Measurements from ENCODE around the gene ADIPOR2. TPM values are rescaled to one million over a fixed set of nuclear protein-coding genes. Genes with fewer than 3 reads are reported as not detected.

Gene ADIPOR2
- total and polyA plus RNA-seq, 4 donors, result 26.6 to 68.3 (median 41.7) TPM

- WGBS, result 86% methylated on average over 15 of the region's 15 CpGs
Observed at GRCh38 chr12:1826401-1826800, 135.5 kb downstream of the ADIPOR2 start.

More at GRCh38 chr12:1826401-1826800, 135.5 kb downstream of the ADIPOR2 start:
- Histone ChIP-seq H3K36me3 (ENCODE audit: control insufficient read depth in 4 of 4, insufficient read depth in 3 of 4, low read depth in 1 of 4, low read length in 3 of 4) (no peaks in the 10 kb centered on the region), H3K4me3 (ENCODE audit: low read depth in 1 of 3, low read length in 3 of 3) (no peak overlapping the region), H3K27me3 (ENCODE audit: control insufficient read depth in 4 of 4, insufficient read depth in 4 of 4, low read length in 3 of 4) (peaks cover 0 to 6% (median 1%) of the 10 kb centered on the region in 4 donors), H3K9me3 (ENCODE audit: control insufficient read depth in 4 of 4, low read length in 3 of 4) (no peaks in the 10 kb centered on the region), H3K4me1 (ENCODE audit: control insufficient read depth in 4 of 4, insufficient read depth in 4 of 4, low read length in 3 of 4) (no peaks in the 10 kb centered on the region), H3K9ac (ENCODE audit: low read depth in 1 of 2, low read length in 2 of 2) (no peak overlapping the region), H3K27ac (ENCODE audit: low read depth in 1 of 2, low read length in 2 of 2) (no peak overlapping the region)
- TF ChIP-seq, protein P1, sequence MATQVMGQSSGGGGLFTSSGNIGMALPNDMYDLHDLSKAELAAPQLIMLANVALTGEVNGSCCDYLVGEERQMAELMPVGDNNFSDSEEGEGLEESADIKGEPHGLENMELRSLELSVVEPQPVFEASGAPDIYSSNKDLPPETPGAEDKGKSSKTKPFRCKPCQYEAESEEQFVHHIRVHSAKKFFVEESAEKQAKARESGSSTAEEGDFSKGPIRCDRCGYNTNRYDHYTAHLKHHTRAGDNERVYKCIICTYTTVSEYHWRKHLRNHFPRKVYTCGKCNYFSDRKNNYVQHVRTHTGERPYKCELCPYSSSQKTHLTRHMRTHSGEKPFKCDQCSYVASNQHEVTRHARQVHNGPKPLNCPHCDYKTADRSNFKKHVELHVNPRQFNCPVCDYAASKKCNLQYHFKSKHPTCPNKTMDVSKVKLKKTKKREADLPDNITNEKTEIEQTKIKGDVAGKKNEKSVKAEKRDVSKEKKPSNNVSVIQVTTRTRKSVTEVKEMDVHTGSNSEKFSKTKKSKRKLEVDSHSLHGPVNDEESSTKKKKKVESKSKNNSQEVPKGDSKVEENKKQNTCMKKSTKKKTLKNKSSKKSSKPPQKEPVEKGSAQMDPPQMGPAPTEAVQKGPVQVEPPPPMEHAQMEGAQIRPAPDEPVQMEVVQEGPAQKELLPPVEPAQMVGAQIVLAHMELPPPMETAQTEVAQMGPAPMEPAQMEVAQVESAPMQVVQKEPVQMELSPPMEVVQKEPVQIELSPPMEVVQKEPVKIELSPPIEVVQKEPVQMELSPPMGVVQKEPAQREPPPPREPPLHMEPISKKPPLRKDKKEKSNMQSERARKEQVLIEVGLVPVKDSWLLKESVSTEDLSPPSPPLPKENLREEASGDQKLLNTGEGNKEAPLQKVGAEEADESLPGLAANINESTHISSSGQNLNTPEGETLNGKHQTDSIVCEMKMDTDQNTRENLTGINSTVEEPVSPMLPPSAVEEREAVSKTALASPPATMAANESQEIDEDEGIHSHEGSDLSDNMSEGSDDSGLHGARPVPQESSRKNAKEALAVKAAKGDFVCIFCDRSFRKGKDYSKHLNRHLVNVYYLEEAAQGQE (IDR thresholded peaks at IDR 0.05), result no peak
- no peak for TF ChIP-seq SP1 (IDR thresholded peaks at IDR 0.05)
- no peak for TF ChIP-seq HNF4A (conservative IDR thresholded peaks at IDR 0.05)
- no peak for TF ChIP-seq FOXA1 (IDR thresholded peaks at IDR 0.05)
- TF ChIP-seq CTCF (IDR thresholded peaks at IDR 0.05; ENCODE audit: low read depth, low read length, missing input control), result no peak
- TF ChIP-seq, protein P2, sequence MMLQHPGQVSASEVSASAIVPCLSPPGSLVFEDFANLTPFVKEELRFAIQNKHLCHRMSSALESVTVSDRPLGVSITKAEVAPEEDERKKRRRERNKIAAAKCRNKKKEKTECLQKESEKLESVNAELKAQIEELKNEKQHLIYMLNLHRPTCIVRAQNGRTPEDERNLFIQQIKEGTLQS (IDR thresholded peaks at IDR 0.05), result no peak
- TF ChIP-seq NR2F2 (IDR thresholded peaks at IDR 0.05), result no peak
- TF ChIP-seq EGR1 (IDR thresholded peaks at IDR 0.05; ENCODE audit: low read depth in 2 of 2), result no peak
- TF ChIP-seq FOXA2 (IDR thresholded peaks at IDR 0.05), result no peak
- no peak for TF ChIP-seq RXRA (IDR thresholded peaks at IDR 0.05)
- no peak for TF ChIP-seq GABPA (IDR thresholded peaks at IDR 0.05 in 1 of 2, conservative IDR thresholded peaks at IDR 0.05 in 1 of 2)
- no peak for TF ChIP-seq YY1 (IDR thresholded peaks at IDR 0.05)
- no peak for TF ChIP-seq RAD21 (IDR thresholded peaks at IDR 0.05)
- TF ChIP-seq ZBTB33 (IDR thresholded peaks at IDR 0.05), result no peak
- no peak for TF ChIP-seq MAX (IDR thresholded peaks at IDR 0.05)
- no peak for TF ChIP-seq JUND (IDR thresholded peaks at IDR 0.05)
- TF ChIP-seq HNF4G (IDR thresholded peaks at IDR 0.05), result no peak
- TF ChIP-seq TAF1 (conservative IDR thresholded peaks at IDR 0.05), result no peak
- DNase-seq (ENCODE audit: low spot score), result no peak
